GM12891 (cell line): ENCODE data around the gene SMOC2.

Source experiments
- PAX5 ChIP-seq: IDR thresholded peaks from 2 replicates; pipeline ENCODE4 v1.6.1; 2011; ENCODE audit warnings: low read length, moderate library complexity, mild to moderate bottlenecking; ENCODE audit not compliant: insufficient read depth, severe bottlenecking
- POLR2A ChIP-seq: IDR thresholded peaks from 2 replicates; pipeline ENCODE4 v1.6.1; 2011; ENCODE audit warnings: low read depth, low read length, control low read depth
- POLR2AphosphoS5 ChIP-seq: IDR thresholded peaks from 2 replicates; pipeline ENCODE4 v1.6.1; 2011; ENCODE audit warnings: low read depth, low read length, control low read depth
- TAF1 ChIP-seq: IDR thresholded peaks from 2 replicates; pipeline ENCODE4 v1.6.1; 2011; ENCODE audit warnings: low read depth, low read length, control low read depth

GRCh38 chr6:168559574-168560098 is 118.7 kb downstream of the SMOC2 start:
- TF ChIP-seq TAF1 (no peak), PAX5 (no peak), POLR2A (no peak), POLR2AphosphoS5 (no peak)
